Measurements from ENCODE around the gene PHOSPHO1.

Gene PHOSPHO1

DNA sequence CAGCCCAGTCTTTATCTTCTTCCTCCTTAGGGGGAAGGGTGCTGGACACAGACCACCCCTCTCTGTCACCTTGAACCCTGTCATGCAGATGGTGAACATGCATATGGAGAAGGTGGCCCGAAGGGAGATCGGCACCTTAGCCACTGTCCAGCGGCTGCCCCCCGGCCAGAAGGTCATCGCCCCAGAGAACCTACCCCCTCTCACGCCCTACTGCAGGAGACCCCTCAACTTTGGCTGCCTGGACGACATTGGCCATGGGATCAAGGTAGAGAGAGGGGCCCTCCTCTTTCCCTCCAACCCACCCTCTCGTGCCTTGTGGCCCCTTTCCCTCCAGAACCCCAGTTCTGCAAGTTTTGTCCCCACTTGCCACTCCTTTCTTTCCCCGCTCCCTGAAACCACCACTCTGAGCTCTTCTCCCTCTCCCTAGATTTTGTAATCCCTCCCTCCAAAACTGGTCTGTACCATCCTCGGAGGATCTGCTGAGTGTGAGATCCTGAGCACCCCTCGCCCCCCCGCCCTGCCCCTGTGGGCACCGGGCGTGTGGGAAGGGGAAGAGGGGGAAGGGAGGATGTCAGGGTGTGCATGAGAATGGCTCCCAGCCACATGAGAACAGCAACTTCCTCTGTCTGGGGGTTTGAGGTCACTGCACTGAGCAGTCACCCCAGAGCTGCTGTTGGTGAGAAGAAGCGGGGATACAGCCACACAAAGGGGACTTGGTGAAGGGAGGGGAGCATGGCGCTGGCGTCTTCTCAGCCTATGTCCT, 12.8 kb downstream of the PHOSPHO1 start:
- DNase-seq, result no peak

DNA sequence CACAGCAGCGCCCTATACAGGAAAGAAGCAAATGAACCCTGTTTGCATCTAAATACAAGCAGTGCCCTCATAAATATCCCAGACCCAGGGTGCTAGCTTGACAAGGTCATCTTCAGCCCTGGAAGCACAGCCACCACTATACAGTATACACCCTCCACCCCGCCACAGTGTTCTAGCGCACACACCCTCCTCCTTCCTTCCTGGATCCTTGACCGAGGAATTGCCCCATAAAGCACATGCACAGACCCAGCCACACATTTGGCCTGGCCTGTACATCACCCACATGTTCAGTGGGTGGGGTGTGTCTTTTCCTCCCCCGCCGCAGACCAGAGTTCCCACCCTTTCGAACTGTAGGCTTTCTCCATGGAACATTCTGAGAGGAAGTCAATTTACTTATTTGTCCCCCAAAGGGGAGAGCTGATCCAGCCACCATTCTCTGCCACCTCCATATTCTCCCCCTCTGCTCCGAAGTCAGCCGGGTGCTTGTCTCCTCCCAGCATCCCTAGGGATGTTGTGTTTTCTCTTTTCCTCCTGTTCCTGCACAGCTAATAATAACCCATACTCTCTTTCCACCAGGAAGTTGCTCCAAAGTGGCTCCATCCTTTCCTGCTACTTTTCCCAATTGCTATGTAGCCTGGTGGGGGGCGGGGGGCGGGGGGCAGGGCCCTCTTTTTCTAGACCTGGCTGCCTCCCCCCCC, 13.5 kb downstream of the PHOSPHO1 start:
- DNase-seq, result no peak

- DNase-seq, result no peak
Observed at GRCh38 chr17:49216482-49216881, 14.1 kb downstream of the PHOSPHO1 start.

- DNase-seq, result no peak
Observed at GRCh38 chr17:49214676-49215360, 15.8 kb downstream of the PHOSPHO1 start.

DNA sequence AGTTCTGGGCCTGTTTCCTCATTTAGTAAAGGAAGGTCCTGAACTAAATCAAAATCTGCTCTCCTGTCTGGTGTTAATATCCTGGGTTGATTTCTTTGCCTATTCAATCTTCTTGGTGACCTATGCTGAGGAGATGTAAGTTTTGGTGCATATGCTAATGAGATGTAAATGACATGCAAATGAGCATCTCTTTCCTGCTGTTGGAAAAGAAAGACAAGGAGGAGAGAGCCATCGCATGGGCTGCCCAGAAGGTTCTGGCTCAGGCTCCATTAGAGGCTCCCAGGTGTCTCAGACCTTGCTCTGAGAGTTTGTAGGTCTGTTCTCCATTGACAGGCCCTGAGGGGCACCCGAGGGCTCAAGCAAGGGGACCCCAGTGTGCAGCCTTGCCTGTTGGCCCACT, 16.7 kb downstream of the PHOSPHO1 start:
- DNase-seq, result no peak

DNA sequence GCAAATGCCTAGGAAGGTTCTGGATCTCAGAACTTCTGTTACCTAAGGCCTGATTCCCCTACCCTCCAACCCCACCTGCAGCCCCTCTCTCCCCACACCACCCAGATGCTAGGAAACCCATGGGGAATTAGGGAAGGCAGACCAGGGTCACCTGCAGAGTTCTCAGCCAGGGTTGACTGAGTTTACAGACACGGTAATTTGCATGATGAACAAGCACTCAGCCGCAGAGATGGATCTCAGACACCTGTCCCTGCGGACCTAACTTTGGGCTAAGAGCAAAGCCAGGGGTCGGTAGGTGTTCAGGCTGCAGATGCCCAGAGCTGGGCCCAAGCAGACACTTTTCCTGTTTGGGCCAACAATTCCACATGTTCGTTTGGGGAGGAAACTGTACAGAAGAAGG, 17.2 kb downstream of the PHOSPHO1 start:
- DNase-seq, result no peak

GRCh38 chr17:49210158-49211029, 20.2 kb downstream of the PHOSPHO1 start, which contains the start of the genes ABI3 and GNGT2:
Gene ABI3 (plus strand): TSS chr17:49210707. CDS start chr17:49210725, 18 bp downstream.
Gene GNGT2 (minus strand): TSS chr17:49210574. CDS start chr17:49207422, 3,152 bp downstream.
- DNase-seq, result no peak

- DNase-seq, result no peak
Observed at GRCh38 chr17:49209061-49209571, 21.5 kb downstream of the PHOSPHO1 start.

- no peak for DNase-seq
Observed at GRCh38 chr17:49204516-49204915, 26.1 kb downstream of the PHOSPHO1 start.

DNA sequence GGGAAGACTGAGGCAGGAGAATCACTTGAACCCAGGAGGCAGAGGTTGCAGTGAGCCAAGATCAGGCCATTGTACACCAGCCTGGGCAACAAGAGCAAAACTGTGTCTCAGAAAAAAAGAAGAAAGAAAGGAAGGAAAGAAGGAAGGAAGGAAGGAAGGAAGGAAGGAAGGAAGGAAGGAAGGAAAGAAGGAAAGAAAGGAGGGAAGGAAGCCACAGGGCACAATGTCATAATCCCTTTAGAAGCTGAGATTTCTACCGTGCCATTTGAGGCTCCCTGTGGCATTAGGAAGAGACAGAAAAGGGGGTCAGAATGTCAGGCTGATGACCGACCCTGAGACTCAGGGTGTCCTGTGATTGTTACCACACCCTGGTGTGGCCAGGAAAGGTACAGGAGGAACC, 26.8 kb downstream of the PHOSPHO1 start:
- DNase-seq, result no peak

- DNase-seq, result no peak
Observed at GRCh38 chr17:49201481-49201927, 29.1 kb downstream of the PHOSPHO1 start.

DNA sequence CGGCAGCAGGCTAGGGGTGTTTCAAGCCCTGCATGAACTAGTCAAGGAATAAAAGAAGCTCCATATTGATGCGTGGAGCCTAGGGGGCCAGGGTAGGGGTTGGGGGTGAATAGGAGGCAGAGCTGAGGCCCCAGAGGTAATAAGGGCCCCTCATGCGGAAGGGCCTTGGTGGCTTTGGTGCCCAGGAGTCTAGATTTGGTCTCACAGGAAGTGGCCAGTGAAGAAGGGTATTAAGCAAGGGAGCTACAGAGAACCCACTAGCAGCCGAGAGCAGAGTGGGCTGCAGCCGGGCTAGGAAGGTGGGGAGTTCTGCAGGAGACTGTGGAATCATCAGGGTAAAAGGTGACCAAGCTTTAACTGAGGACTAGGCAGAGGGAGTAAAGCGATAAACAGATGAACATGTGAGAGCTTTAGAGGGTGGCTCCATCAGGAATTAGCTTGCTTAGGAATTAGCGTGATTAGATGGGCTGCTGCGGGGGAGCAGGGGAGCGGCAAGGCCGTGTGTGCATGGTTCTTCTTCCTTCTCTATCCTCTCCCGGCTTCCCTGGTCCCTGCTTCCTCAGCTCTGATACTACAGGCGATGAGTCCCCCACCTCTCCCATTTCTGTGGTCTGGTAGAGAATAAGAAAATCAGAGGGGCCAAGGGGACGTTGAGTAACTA, 30.0 kb downstream of the PHOSPHO1 start:
- no peak for DNase-seq

DNA sequence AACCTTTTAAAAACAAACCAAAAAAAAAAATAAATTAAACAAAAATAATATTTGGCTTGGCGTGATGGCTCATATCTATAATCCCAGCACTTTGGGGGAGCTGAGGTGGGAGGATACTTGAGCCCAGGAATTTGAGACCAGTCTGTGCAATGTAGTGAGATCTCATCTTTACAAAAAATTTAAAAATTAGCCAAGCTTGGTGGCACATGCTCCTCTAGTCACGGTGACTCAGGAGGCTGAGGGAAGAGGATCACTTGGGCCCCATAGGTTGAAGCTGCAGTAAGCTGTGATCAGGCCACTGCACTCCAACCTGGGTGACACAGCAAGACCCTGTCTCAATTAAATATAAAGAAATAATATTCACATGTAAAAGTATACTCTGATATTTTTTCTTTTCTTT, 32.4 kb downstream of the PHOSPHO1 start:
- no peak for DNase-seq

- no peak for DNase-seq
Observed at GRCh38 chr17:49197346-49197998, 33.1 kb downstream of the PHOSPHO1 start.

DNA sequence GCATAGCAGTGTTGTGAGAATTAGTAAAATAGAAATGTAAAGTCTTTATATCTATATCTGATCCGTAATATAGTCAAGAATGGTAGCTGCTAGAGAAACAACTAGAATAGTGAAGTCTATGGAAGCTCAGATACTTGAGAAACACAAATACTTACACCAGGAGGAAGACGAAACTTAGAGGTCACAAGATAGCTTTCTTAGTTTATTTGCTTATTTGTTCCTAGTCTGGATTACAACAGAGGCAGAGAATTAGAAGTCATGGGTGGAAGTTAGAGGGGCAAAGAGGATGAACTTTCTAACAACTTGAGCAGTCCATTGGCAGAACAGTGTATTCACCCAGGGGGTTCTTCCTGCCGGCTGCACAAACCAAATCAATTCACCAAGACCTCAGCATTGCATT, 34.1 kb downstream of the PHOSPHO1 start:
- no peak for DNase-seq

DNA sequence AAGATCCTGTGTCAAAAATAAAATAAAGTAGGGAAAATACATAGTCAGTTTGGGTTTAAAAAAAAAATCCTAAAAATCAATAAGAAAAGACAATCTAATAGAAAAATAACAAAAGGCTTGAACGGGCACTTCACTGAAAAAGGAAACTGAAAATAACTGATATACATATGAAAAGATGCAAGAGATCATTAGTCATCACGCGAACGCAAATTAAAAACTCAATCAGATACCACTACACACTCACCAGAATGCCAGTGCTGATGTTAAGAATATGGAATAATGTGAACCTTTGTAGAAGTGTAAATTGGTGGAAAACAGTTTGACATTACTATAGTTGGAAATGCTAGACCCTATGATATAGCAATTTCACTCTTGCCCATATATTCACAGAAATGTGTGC, 34.8 kb downstream of the PHOSPHO1 start:
- DNase-seq, result no peak

DNA sequence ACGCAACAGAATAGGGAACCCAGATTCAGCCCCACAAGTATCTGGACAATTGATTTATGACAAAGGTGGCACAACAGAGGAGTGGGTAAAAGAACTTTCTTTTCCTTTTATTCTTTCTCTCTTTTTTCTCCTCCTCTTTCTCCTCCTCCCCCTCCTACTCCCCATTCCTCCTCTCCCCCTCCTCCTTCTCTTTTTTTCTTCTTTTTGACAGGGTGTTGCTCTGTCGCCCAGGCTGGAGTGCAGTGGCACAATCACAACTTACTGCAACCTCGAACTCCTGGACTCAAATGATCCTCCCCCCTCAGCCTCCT, 36.3 kb downstream of the PHOSPHO1 start:
- DNase-seq, result no peak

- DNase-seq, result no peak
Observed at GRCh38 chr17:49193513-49194296, 36.9 kb downstream of the PHOSPHO1 start.

DNA sequence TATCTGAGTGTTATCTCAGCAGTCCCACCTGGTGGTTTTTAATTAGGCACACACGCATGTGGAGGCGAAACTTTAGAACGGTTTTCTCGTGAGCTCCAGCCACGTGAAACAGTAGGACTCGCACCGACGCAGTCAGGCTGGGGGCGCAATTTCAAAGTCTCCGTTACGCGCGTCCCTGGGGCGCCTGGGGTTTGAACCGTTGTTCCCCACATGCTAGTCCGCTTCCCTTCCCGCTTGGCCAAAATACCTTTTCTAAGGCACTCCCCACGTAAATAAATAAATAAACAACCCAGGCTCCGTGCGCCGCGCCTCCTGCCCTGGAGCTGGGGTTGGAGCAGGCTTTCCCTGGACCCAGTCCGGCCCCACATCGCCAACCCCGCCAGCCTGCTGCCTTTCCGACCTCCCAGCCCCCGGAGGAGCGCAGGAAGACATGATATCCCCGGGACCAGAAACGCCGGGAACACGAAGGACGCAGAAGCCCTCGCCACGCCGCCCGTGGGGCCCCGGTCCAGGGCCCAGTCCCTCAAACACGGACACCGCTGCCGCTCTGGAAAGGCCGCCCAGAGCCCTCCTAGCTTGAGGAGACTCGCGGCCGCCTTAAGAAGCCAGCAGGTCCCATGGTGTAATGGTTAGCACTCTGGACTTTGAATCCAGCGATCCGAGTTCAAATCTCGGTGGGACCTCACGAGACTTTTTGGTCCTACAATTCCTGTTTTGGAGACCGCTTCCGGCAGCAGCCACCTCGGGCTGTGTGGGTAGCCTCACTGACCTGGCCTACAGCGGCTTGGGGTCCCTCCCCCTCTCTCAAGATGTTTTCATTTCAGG, 38.5 kb downstream of the PHOSPHO1 start:
- no peak for DNase-seq

Data from NCI-H187 treated with DMSO at 0.1 percent for 48 hours (cell line).